ENCODE results near the gene SENP7. TPM values are rescaled to one million over a fixed set of nuclear protein-coding genes. Genes with fewer than 3 reads are reported as not detected.

The SENP7 gene
- total RNA-seq, 1 experiment from 2014 or later: 7.9 TPM

- Histone ChIP-seq H3K9ac (ENCODE audit: low read length) (no peak overlapping the region), H2AFZ (ENCODE audit: low read depth, low read length, poor library complexity, severe bottlenecking) (no peak overlapping the region), H3K36me3 (ENCODE audit: control insufficient read depth in 1 of 2, insufficient read depth in 2 of 2, low read length in 2 of 2) (no peaks in the 10 kb centered on the region), H3K27me3 (ENCODE audit: insufficient read depth, low read length) (no peaks in the 10 kb centered on the region), H3K4me3 (replicated peaks in 1 of 2; ENCODE audit: low read depth in 1 of 2, low read length in 2 of 2) (no peak overlapping the region), H3K27ac (ENCODE audit: low read depth, low read length) (no peak overlapping the region), H4K20me1 (ENCODE audit: insufficient read depth) (no peaks in the 10 kb centered on the region), H3K9me2 (ENCODE audit: insufficient read depth) (no peaks in the 10 kb centered on the region), H3K4me1 (ENCODE audit: control insufficient read depth in 1 of 2, insufficient read depth in 2 of 2, low read length in 2 of 2) (no peaks in the 10 kb centered on the region), H3K4me2 (ENCODE audit: low read length) (no peak overlapping the region), H3K9me3 (ENCODE audit: control insufficient read depth in 1 of 2, insufficient read depth in 1 of 2, low read depth in 1 of 2, low read length in 2 of 2) (no peaks in the 10 kb centered on the region), H3K79me2 (ENCODE audit: insufficient read depth, low read length) (no peaks in the 10 kb centered on the region)
- intact Hi-C loops (cut with micrococcal nuclease): no loop called here
- DNase-seq (ENCODE audit: low read depth, low spot score) (no peak), ATAC-seq (no peak)
- BruUV-seq (replicated peaks): no TSS peak
- TF ChIP-seq POLR2AphosphoS5 (IDR thresholded peaks at IDR 0.05; ENCODE audit: low read depth, low read length) (no peak), SIN3A (IDR thresholded peaks at IDR 0.05; ENCODE audit: low read depth) (no peak), CEBPB (IDR thresholded peaks at IDR 0.05; ENCODE audit: low read depth) (no peak), SRF (IDR thresholded peaks at IDR 0.05; ENCODE audit: low read depth) (no peak), MAX (IDR thresholded peaks at IDR 0.05) (no peak), ATF3 (IDR thresholded peaks at IDR 0.05) (no peak), ZFX (IDR thresholded peaks at IDR 0.05) (no peak)
- RAD21 ChIA-PET (ENCODE audit: low non-redundant PET in 1 of 2, low total read pairs in 2 of 2, uncharacterized antibody in 2 of 2, unreplicated experiment in 2 of 2): no interaction called here
- POLR2A ChIA-PET: no interaction called here
- CTCF ChIA-PET: no interaction called here
Observed at GRCh38 chr3:101527441-101527840, 14.4 kb upstream of the SENP7 start.

GRCh38 chr3:101521211-101521701 lies 8.2 kb upstream of the SENP7 start:
- Histone ChIP-seq H2AFZ (ENCODE audit: low read depth, low read length, poor library complexity, severe bottlenecking) (no peak overlapping the region), H3K36me3 (ENCODE audit: control insufficient read depth in 1 of 2, insufficient read depth in 2 of 2, low read length in 2 of 2) (no peaks in the 10 kb centered on the region), H3K9ac (ENCODE audit: low read length) (no peak overlapping the region), H3K4me1 (ENCODE audit: control insufficient read depth in 1 of 2, insufficient read depth in 2 of 2, low read length in 2 of 2) (no peaks in the 10 kb centered on the region), H3K79me2 (ENCODE audit: insufficient read depth, low read length) (no peaks in the 10 kb centered on the region), H3K9me3 (ENCODE audit: control insufficient read depth in 1 of 2, insufficient read depth in 1 of 2, low read depth in 1 of 2, low read length in 2 of 2) (no peaks in the 10 kb centered on the region), H3K27me3 (ENCODE audit: insufficient read depth, low read length) (no peaks in the 10 kb centered on the region), H3K9me2 (ENCODE audit: insufficient read depth) (no peaks in the 10 kb centered on the region), H3K4me3 (replicated peaks in 1 of 2; ENCODE audit: low read depth in 1 of 2, low read length in 2 of 2) (no peak overlapping the region), H4K20me1 (ENCODE audit: insufficient read depth) (no peaks in the 10 kb centered on the region), H3K4me2 (ENCODE audit: low read length) (no peak overlapping the region), H3K27ac (ENCODE audit: low read depth, low read length) (no peak overlapping the region)
- BruUV-seq (replicated peaks): no TSS peak
- intact Hi-C loops (cut with micrococcal nuclease): no loop called here
- ATAC-seq (no peak), DNase-seq (ENCODE audit: low read depth, low spot score) (no peak)
- ChIA-PET CTCF (no interaction called here), POLR2A (no interaction called here), RAD21 (ENCODE audit: low non-redundant PET in 1 of 2, low total read pairs in 2 of 2, uncharacterized antibody in 2 of 2, unreplicated experiment in 2 of 2) (no interaction called here)
- TF ChIP-seq EGR1 (IDR thresholded peaks at IDR 0.05; ENCODE audit: low read depth) (no peak), EZH2 (IDR thresholded peaks at IDR 0.05) (no peak), TCF7L2 (IDR thresholded peaks at IDR 0.05; ENCODE audit: borderline replicate concordance, extremely low read depth, insufficient read depth, insufficient read length) (no peak), SP1 (IDR thresholded peaks at IDR 0.05; ENCODE audit: low read depth) (no peak), YY1 (IDR thresholded peaks at IDR 0.05; ENCODE audit: extremely low read depth, insufficient replicate concordance, low read depth, low read length) (no peak), SIN3A (IDR thresholded peaks at IDR 0.05; ENCODE audit: low read depth) (no peak), POLR2A (IDR thresholded peaks at IDR 0.05; ENCODE audit: borderline replicate concordance, extremely low read depth, insufficient read depth, insufficient read length) (no peak), JUND (IDR thresholded peaks at IDR 0.05) (no peak), ELF1 (IDR thresholded peaks at IDR 0.05; ENCODE audit: borderline replicate concordance, low read depth) (no peak), EZH2phosphoT487 (IDR thresholded peaks at IDR 0.05; ENCODE audit: borderline replicate concordance) (no peak), CTCF (IDR thresholded peaks at IDR 0.05 in 2 of 3, conservative IDR thresholded peaks at IDR 0.05 in 1 of 3; ENCODE audit: borderline replicate concordance in 1 of 3, insufficient read depth in 1 of 3, low read depth in 2 of 3, low read length in 2 of 3) (no peak), CEBPB (IDR thresholded peaks at IDR 0.05; ENCODE audit: low read depth) (no peak), ZNF274 (IDR thresholded peaks at IDR 0.05; ENCODE audit: low read depth, low read length) (no peak)
